GM12891 (cell line): ENCODE results near the gene SURF6.
A peak's percentile ranks its signal among the peaks of the same experiment; 100 is the strongest.

Source experiments
- DNase-seq: peaks from one replicate; pipeline ENCODE4 v3.0.0; 2011; ENCODE audit warnings: low spot score; ENCODE audit not compliant: insufficient read length
- FAIRE-seq: peaks from 2 replicates; lab custom pipeline; 2011; peaks lifted over from hg19 to GRCh38; lab: Jason Lieb, UNC
- PAX5 ChIP-seq: IDR thresholded peaks from 2 replicates; pipeline ENCODE4 v1.6.1; 2011; ENCODE audit warnings: low read length, moderate library complexity, mild to moderate bottlenecking; ENCODE audit not compliant: insufficient read depth, severe bottlenecking
- POLR2A ChIP-seq: IDR thresholded peaks from 2 replicates; pipeline ENCODE4 v1.6.1; 2011; ENCODE audit warnings: low read depth, low read length, control low read depth
- POLR2AphosphoS5 ChIP-seq: IDR thresholded peaks from 2 replicates; pipeline ENCODE4 v1.6.1; 2011; ENCODE audit warnings: low read depth, low read length, control low read depth
- POU2F2 ChIP-seq: IDR thresholded peaks from 2 replicates; pipeline ENCODE4 v1.6.1; 2011; ENCODE audit warnings: low read depth, mild to moderate bottlenecking, control low read depth, low read length, moderate library complexity
- SPI1 ChIP-seq: IDR thresholded peaks from 2 replicates; pipeline ENCODE4 v1.6.1; 2011; ENCODE audit warnings: low read depth, low read length, control low read depth
- TAF1 ChIP-seq: IDR thresholded peaks from 2 replicates; pipeline ENCODE4 v1.6.1; 2011; ENCODE audit warnings: low read depth, low read length, control low read depth

SURF6 gene

DNA sequence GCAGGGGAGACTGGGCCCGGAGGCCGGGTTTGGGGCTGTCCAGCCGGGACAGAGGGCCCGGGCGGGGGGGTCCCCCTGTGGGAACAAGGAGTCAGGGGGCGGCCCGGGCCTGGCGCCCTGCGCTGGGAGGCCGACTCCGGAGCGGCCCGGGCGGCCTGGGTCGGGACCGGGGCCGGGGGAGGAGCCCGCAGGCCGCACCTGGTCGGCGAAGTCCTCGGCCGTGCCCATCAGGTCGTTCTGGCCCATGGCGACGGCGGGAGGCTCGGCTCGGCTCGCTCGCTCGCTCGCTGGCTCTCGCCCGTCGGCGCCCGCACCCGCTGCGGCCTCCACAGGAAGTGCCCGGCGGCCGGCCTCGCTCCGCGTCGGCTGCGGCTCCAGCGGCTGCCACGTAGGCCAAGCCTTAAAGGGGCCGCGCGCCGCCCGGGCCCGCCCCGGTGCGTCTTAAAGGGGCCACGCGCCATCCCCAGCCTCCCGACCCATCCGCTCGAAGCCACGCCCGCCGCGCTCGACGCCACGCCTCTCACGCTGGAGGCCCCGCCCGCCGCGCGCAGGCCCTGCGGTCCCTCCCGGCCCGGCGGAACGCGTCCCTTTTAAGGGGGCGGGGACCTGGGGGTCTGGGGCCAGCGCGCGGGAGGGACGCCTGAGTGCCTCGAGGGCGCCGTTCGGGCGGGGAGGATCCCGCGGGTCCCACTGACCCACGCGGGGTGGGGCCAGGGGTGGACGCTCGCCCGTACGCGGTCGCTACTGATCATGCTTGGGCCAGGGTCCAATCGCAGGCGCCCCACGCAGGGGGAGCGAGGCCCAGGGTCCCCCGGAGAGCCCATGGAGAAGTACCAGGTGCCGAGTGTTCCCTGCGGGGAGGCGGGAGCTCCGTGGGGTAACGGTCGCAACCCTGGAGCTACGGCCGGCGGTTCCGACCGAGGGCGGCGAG lies 40.0 kb upstream of the SURF6 start, which contains the start of the genes STKLD1 and SURF4:
Gene STKLD1, plus strand, starts transcription at position 643 of the 931 bp plus-strand sequence. Its CDS starts 108 bp downstream, at position 751.
Gene SURF4, minus strand, starts transcription at position 337 of the 931 bp plus-strand sequence. Its CDS starts 91 bp downstream, at position 246.
- no peak for TF ChIP-seq PAX5
- TF ChIP-seq TAF1: peak; percentile 80
- TF ChIP-seq POLR2AphosphoS5: peak; percentile 67
- TF ChIP-seq SPI1: 0 out of 2 replicates have a peak, but pooled peaks have one; percentile 19
- TF ChIP-seq POU2F2: peak; percentile 46; the same call in 1 of the 2 replicates
- peak; percentile 79; the same call in 1 of the 2 replicates for TF ChIP-seq POLR2A
- peak; percentile 96 for FAIRE-seq

DNA sequence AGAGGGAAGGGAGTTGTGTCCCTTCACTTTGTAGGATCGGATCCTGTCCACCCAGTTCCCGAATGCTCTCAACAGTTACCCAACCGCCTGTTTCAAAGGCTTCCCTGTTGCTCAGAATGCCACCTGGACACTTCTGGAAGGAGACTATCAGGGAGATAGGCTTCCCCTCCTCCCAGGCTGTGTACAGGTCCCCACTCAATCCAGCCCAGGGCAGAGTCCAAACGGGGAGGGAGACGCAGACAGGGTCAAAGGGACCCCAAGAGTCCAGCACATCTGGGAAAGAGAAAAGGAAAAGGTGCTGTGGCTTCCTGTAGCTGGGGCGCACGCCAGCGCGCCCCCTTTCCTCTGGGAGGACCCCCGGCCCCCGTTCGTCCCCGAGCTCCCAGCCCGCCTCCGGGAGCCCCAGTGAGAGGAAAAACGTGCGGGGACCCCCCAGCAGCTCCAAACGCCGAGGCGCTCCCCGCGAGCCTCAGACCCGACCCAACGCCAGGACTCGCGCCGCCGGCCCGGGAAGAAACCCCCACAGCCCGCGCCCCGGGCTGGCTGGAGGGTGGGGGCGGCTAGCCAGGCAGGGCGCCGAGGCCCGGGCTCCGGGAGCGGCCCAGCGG lies 39.2 kb upstream of the SURF6 start:
- DNase-seq: peak; percentile 53
- TF ChIP-seq TAF1: no peak
- no peak for TF ChIP-seq POLR2A
- no peak for TF ChIP-seq POLR2AphosphoS5
- TF ChIP-seq PAX5: no peak
- no peak for TF ChIP-seq POU2F2
- TF ChIP-seq SPI1: no peak
- FAIRE-seq: no peak

More for the DNA sequence above, 40.0 kb upstream of the SURF6 start, which contains the start of the genes STKLD1 and SURF4:
- peak; percentile 100 for DNase-seq

DNA sequence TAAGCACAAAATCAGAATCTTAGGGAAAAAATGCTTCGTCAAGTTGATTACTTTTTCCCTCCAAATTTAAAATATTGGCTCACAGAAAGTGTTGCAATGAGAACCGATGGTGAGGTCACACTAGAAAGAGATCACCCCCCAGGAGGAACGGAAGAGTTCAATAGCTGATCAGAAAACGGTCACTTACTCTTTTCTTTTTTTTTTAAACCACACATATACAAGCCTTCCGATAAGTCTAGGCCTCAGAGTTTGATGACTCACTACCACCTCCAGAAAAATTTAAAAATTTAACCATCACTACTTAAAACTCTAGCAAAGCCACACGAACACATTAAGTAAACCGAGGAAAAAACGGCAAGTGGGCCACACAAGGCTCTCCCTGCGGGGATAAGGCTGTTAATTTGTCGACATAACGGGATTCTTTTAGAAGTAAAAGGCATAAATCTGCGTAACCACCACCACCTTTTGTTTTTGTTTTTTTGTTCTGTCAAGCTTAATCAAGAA lies 38.7 kb upstream of the SURF6 start:
- no peak for TF ChIP-seq TAF1
- TF ChIP-seq PAX5: no peak
- TF ChIP-seq POLR2A: no peak
- TF ChIP-seq SPI1: no peak
- TF ChIP-seq POLR2AphosphoS5: no peak
- no peak for TF ChIP-seq POU2F2
- FAIRE-seq (no peak), DNase-seq (no peak)

DNA sequence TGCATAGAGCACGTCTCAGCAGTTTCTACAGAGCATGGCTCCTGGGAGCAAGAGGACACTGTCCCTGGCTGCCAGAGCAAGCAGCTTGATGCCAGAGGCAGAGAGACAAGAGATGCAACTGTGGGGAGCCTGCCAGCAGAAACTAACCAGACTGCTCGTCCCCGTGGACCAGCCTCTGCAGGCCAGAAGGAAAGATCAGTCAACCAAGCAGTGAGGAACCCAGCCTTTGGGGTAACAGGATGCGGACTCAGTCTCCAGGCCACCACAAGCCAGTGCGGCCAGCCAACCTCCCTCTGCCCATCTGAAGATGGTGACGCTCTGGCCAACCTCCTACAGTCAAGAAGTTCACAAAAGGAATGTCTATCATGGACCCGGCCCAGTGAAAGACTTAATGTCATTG lies 36.2 kb upstream of the SURF6 start:
- no peak for TF ChIP-seq POLR2A
- FAIRE-seq: no peak
- no peak for DNase-seq

DNA sequence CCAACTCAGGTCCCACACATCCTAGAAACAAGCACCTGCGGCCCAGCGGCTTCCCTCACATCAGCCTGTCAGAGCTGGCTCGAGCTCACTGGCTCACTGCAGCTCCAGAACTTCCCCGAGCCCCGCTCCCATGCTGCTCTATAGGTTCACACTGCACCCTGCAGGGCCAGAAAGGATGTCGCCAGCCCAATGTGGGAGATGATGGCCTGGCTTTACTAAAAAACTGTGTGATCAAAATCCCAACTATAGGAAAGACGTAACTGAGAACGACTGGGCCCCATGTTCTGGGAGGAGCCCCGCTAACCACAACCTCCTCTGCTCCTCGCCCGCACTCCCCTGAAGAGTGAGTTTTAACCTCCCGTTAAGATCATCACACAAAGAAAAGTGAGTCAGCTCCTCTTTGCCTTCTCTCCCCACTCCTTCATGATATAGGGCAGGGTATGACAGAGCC lies 35.3 kb upstream of the SURF6 start:
- TF ChIP-seq SPI1: no peak
- TF ChIP-seq POLR2AphosphoS5: no peak
- no peak for FAIRE-seq
- no peak for DNase-seq

DNA sequence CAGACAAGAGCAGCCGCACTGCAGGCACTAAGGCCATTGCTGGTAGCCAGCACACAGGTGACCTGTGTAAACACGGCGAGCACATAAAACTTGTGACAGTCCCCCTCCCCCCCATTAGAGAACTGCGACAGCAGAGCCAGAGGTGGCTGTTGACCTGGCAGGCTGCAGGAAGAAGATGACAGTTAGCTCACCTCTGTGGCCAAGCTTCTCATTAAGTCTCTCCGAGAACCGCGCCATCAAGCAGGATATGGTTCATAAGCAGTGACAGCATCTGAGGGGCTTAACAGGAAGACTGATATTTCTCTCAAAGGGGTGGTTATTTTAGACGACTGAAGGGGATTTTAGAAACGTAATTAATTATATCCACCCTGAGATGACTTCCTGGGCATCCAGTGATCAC lies 34.7 kb upstream of the SURF6 start:
- FAIRE-seq: no peak
- no peak for TF ChIP-seq TAF1
- TF ChIP-seq PAX5: no peak
- TF ChIP-seq POLR2AphosphoS5: no peak
- TF ChIP-seq SPI1: no peak
- no peak for TF ChIP-seq POU2F2
- no peak for TF ChIP-seq POLR2A
- DNase-seq: no peak

DNA sequence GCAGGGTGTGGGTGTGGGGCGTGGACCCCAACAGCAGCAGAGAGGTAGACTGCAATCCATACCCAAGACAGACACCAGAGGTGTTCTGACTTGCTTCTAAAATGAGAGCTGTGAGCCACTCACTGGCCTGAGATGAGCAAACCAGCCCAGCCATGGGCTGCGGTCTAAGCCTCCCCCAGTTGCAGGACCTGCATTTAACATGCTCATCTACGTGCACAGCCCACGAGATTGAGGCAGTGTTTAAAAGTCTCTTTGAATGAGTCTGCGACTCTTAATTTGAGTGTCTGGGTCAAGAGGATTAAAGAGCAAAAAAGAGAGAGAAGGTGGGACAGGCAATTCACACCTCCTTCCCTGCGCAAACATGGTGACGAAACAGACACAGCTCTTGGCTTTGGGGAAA lies 33.9 kb upstream of the SURF6 start:
- DNase-seq: no peak
- TF ChIP-seq TAF1: no peak
- no peak for TF ChIP-seq POLR2A
- no peak for TF ChIP-seq SPI1
- no peak for TF ChIP-seq PAX5
- no peak for TF ChIP-seq POU2F2
- TF ChIP-seq POLR2AphosphoS5: no peak
- FAIRE-seq: no peak

DNA sequence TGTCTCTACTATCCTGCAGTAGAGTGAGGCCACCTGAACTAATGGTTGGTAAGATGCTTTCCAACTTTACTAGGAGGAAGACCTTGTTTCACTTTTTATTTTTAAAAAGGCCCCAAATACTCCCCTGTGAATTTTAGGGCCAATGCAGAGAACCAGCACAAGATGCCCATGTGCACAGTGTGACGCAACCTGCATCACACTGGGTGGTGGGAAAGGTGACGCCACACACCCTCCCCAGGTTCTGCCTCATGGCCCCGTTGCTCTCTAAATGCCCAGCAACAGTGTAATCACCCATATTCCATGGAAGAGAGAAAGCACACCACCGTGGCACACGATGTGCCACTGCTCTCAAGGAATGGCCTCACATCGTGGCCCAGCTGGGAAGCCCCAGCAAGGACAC lies 33.4 kb upstream of the SURF6 start:
- TF ChIP-seq POU2F2: no peak
- no peak for TF ChIP-seq SPI1
- no peak for TF ChIP-seq TAF1
- no peak for TF ChIP-seq PAX5
- TF ChIP-seq POLR2AphosphoS5: no peak
- no peak for TF ChIP-seq POLR2A
- FAIRE-seq (no peak), DNase-seq (no peak)

DNA sequence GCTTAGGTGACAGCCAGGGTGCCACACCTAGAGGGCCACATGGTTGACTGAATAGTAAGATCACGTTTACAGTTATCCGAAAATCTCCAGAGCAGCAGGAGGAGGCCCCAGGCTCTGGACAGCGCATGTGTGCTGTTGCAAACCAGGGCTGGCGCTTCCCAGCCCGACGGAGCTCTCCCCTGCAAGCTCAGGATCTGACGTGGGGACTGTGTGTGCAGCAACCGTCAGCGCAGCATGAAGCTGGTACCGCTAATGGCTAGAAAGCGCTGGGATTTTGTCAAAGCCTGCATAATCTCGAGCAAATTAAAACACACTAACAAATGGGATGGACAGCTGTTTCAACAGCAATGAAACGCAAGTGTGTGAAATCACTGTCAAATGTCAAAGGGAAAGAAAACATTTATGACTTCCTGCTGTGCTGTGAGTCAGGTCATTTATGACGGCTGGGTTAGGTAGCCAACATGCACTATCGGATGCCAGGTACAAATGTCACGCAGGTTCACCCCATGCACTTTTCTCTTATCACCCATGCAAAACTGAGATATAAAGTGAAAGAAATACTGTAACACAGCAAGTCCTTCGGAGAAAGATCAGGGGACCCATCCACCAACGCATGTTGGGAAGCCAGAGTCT lies 32.4 kb upstream of the SURF6 start:
- TF ChIP-seq POU2F2: no peak
- DNase-seq (no peak), FAIRE-seq (no peak)
